KMS-11 (cell line): Measurements from ENCODE around the gene RELT.

Experiments
- H2AFZ ChIP-seq: fragments of 200-600 bp; sonication (generic); 2 replicates; pipeline ENCODE4 v1.6.1; 2016; ENCODE audit warnings: antibody characterized with exemption, mixed run types, low read depth
- H3K27ac ChIP-seq: fragments of 200-600 bp; sonication (generic); 2 replicates; pipeline ENCODE4 v1.6.1; 2016; ENCODE audit warnings: mild to moderate bottlenecking, mixed run types
- H3K27me3 ChIP-seq: fragments of 200-600 bp; sonication (generic); 2 replicates; pipeline ENCODE4 v1.6.1; 2017; ENCODE audit warnings: mild to moderate bottlenecking, low read depth, mixed run types, moderate library complexity; ENCODE audit not compliant: insufficient read depth
- H3K36me3 ChIP-seq: fragments of 200-600 bp; sonication (generic); 2 replicates; pipeline ENCODE4 v1.6.1; 2017; ENCODE audit warnings: mild to moderate bottlenecking, mixed run types; ENCODE audit not compliant: insufficient read depth
- H3K4me1 ChIP-seq: fragments of 200-600 bp; sonication (generic); 2 replicates; pipeline ENCODE4 v1.6.1; 2016; ENCODE audit warnings: mild to moderate bottlenecking, low read depth, mixed run types; ENCODE audit not compliant: poor library complexity, severe bottlenecking
- H3K4me2 ChIP-seq: fragments of 200-600 bp; sonication (generic); 2 replicates; pipeline ENCODE4 v1.7.0; 2016; ENCODE audit warnings: mild to moderate bottlenecking, mixed run types
- H3K4me3 ChIP-seq: fragments of 200-600 bp; sonication (generic); IDR thresholded peaks from 2 replicates; pipeline ENCODE4 v1.6.1; 2017; ENCODE audit warnings: low read depth, low read length, mixed read lengths; ENCODE audit not compliant: insufficient read depth
- H3K79me2 ChIP-seq: fragments of 200-600 bp; sonication (generic); 2 replicates; pipeline ENCODE4 v1.6.1; 2016; ENCODE audit warnings: low read depth, mixed run types; ENCODE audit not compliant: insufficient read depth
- H3K9ac ChIP-seq: fragments of 200-600 bp; sonication (generic); 2 replicates; pipeline ENCODE4 v1.6.1; 2016; ENCODE audit warnings: mild to moderate bottlenecking, mixed run types
- H4K20me1 ChIP-seq: fragments of 200-600 bp; sonication (generic); 2 replicates; pipeline ENCODE4 v1.6.1; 2016; ENCODE audit warnings: mild to moderate bottlenecking, mixed run types; ENCODE audit not compliant: insufficient read depth
- CTCF ChIP-seq: fragments of 200-600 bp; sonication (generic); conservative IDR thresholded peaks from 2 replicates; pipeline ENCODE4 v1.6.1; 2017; ENCODE audit warnings: low read depth, mild to moderate bottlenecking, antibody characterized with exemption, low read length, moderate library complexity, mixed read lengths

The RELT gene

GRCh38 chr11:73383249-73384124 is 7.3 kb downstream of the RELT start:
- Histone ChIP-seq H3K79me2 (peaks cover 19% of the 10 kb centered on the region; the same call in 1 of the 2 replicates), H4K20me1 (no peaks in the 10 kb centered on the region), H3K4me3 (no peak overlapping the region), H3K4me2 (no peak overlapping the region; the same call in 1 of the 2 replicates), H3K36me3 (no peaks in the 10 kb centered on the region), H3K9ac (no peak overlapping the region), H3K27ac (no peak overlapping the region), H3K4me1 (peaks cover 62% of the 10 kb centered on the region), H3K27me3 (no peaks in the 10 kb centered on the region), H2AFZ (no peak overlapping the region)
- TF ChIP-seq CTCF, result no peak

GRCh38 chr11:73384125-73384441 is 7.9 kb downstream of the RELT start:
- H3K4me3 ChIP-seq, result no peak overlapping the region
- peaks cover 56% of the 10 kb centered on the region for H3K4me1 ChIP-seq
- H3K36me3 ChIP-seq, result no peaks in the 10 kb centered on the region
- H2AFZ ChIP-seq, result no peak overlapping the region
- no peak for TF ChIP-seq CTCF
- H3K79me2 ChIP-seq, result peaks cover 19% of the 10 kb centered on the region; the same call in 1 of the 2 replicates
- no peak overlapping the region for H3K27ac ChIP-seq
- H3K9ac ChIP-seq, result no peak overlapping the region
- H4K20me1 ChIP-seq, result no peaks in the 10 kb centered on the region
- H3K4me2 ChIP-seq, result no peak overlapping the region
- no peaks in the 10 kb centered on the region for H3K27me3 ChIP-seq

GRCh38 chr11:73384531-73384871 is 8.3 kb downstream of the RELT start:
- Histone ChIP-seq H3K79me2 (peaks cover 19% of the 10 kb centered on the region; the same call in 1 of the 2 replicates), H3K4me2 (no peak overlapping the region), H4K20me1 (no peaks in the 10 kb centered on the region), H3K36me3 (no peaks in the 10 kb centered on the region), H3K4me1 (peaks cover 56% of the 10 kb centered on the region), H3K9ac (no peak overlapping the region), H3K27me3 (no peaks in the 10 kb centered on the region), H3K4me3 (no peak overlapping the region), H3K27ac (no peak overlapping the region), H2AFZ (no peak overlapping the region)
- no peak for TF ChIP-seq CTCF

- H3K4me1 ChIP-seq, result peaks cover 56% of the 10 kb centered on the region
- no peak for TF ChIP-seq CTCF
Observed at GRCh38 chr11:73384872-73385689, 8.9 kb downstream of the RELT start.

More at GRCh38 chr11:73384872-73385689, 8.9 kb downstream of the RELT start:
- no peak overlapping the region for H3K9ac ChIP-seq
- H4K20me1 ChIP-seq, result no peaks in the 10 kb centered on the region
- no peaks in the 10 kb centered on the region for H3K27me3 ChIP-seq
- no peaks in the 10 kb centered on the region for H3K36me3 ChIP-seq
- no peak overlapping the region for H2AFZ ChIP-seq
- H3K4me2 ChIP-seq, result no peak overlapping the region
- H3K4me3 ChIP-seq, result no peak overlapping the region
- H3K27ac ChIP-seq, result no peak overlapping the region
- H3K79me2 ChIP-seq, result peaks cover 16% of the 10 kb centered on the region; the same call in 1 of the 2 replicates
